Amniotic stem cell (primary cell): ENCODE results near the gene SERPINB1.
"Not testable (repeated sequence)": the region's sequence is repeated elsewhere in the genome, so short reads cannot be mapped to it uniquely, and the experiment has no call there.

Experiments used
- DNase-seq: peaks from one replicate; lab custom pipeline; 2025; lab: John Stamatoyannopoulos, UW

The SERPINB1 gene

DNA sequence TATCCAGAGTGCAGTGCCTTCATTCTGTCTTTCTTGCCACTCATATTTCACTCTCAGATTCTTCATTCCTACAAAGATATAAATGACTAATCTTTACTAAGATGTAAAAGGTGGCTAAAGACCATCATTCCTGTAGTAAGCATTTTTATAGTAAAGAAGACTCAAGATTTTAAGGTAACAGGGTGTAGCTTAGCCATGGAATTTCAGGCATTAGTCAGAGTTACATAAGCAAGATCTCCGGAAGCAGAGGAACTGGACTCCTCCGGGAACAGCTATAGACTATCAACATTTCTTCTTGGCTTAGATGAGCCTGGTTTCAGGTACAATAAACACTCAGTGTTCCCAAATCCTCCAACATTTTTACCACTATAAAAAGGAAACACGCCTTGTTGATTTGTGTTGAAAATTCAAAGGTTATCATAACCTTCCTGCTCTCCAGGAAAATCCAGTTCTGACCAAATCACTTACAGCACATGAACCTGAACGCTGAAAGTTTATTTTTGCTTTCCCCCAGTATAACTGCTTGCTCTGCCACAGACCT lies 23.7 kb downstream of the SERPINB1 start:
- DNase-seq, result no peak

DNA sequence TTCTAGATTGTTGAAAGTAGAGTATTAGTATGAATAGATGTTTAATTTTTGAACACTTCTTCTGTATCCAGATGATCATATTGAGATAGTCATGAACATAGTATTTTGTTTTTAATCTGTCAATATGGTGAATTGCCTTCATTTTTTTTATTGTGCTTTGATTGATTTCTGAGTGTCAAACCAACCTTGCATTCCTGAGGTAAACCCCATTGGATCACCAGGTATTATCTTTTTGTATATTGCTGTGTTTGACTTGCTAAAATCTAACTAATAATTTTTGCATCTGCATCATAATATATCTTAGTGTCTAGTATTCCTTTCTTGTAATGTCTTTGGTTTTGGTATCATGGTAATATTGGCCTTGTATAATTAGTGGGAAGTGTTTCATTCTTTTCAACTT lies 25.5 kb downstream of the SERPINB1 start:
- no peak for DNase-seq

GRCh38 chr6:2812695-2813094 lies 29.0 kb downstream of the SERPINB1 start:
- DNase-seq, result no peak

DNA sequence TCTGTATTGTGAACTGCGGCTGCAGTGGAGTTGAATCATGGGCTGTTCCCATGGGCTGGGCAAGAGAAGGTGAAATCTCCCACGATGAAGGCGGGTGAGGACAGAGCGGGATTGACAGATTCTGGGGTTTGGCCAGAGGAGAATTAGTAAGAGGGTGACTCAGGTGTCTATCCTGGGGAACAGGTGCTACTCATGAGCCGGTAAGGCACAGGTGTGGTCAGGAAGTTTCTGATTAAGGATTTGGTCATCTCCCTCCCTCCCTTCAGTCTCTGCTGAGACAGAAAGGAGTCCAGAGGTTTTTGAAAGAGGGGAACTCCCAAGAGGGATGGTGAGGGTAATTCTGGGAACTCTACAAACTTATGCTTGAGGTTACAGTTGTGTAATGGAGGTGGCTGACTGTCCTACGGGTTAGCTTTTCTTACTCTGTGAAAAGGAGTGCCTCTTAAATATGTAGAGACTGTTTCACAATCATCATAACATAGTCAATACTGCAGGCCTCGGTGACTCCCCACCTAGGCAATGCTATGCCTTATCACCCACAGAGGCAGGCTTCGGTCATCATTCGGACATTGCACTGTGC lies 31.5 kb downstream of the SERPINB1 start:
- DNase-seq, result no peak

- no peak for DNase-seq
Measured at GRCh38 chr6:2809015-2809414, 32.6 kb downstream of the SERPINB1 start.

DNA sequence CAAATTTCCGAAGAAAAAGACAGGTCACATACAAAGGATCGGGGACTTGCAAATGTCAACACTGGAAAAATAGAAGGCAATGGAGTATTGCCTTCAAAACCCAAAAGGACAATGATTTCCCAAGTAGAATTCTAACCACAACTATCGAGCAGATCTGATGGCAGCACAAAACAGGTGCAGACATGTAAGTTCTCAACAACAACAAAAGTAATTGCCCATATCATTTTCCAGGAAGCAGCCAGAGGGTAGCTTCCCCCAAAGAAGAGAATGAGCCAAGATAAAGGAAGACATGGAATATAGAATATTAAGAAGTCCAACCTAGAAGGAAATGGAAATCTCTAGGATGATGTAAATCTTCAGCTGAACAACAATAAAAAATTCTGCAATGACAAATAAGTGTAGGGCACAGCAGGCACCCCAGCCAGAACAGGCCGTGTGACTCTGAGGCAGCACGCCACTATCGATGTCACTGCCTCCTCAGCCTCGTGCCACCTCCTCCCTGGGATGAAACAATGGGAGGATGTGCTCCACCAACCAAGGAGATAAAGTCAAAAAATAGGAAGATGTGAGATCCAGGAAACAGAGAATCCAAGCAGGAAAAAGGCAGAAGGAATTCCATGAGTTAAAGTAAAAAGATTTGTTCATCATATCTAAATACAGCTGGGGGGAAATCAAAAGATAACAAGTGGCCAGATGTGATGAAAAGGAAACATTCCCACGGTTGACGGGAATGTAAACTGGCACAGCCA lies 34.1 kb downstream of the SERPINB1 start:
- DNase-seq, result no peak

DNA sequence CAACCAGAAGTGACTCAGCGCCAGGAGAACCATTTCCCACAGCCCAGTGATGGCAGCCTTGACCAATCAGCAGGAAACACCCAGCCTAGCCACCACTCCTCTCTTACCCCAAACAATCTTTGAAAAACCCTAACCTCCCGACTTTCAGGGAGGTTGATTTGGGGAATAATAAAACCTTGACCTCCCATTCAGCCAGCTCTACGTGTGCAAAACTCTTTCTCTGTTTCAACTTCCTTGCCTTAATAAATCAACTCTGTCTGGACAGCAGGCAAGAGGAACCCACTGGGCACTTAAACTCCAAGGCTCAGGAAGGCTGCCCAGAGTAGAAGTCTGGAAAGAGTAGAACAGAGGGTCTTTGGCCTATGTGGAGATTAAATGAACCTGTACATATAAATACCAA lies 35.0 kb downstream of the SERPINB1 start:
- DNase-seq, result no peak

DNA sequence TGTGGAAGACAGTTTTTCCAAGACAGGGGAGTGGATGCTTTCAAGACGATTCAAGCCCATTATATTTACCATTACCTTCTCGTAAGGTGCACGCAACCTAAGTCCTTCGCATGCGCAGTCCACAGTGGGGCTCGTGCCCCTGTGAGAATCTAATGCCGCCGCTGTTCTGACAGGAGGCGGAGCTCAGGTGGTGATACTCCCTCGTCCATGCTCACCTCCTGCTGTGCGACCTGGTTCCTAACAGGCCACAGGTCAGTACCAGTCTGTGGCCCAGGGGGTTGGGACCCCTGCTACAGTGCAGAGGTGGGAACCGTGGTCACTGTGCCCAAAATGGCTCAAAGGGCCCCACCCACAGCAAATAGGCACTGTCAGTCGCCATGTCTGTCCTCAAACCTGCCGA lies 36.6 kb downstream of the SERPINB1 start:
- DNase-seq, result no peak

GRCh38 chr6:2804516-2804915 lies 37.1 kb downstream of the SERPINB1 start:
- DNase-seq, result no peak

GRCh38 chr6:2803731-2804429 lies 37.8 kb downstream of the SERPINB1 start:
- DNase-seq, result no peak

GRCh38 chr6:2802521-2803060 lies 39.1 kb downstream of the SERPINB1 start:
- DNase-seq, result no peak

- DNase-seq, result not testable (repeated sequence)
Measured at GRCh38 chr6:2801687-2802086, 40.0 kb downstream of the SERPINB1 start.

- DNase-seq, result no peak
Measured at GRCh38 chr6:2800552-2801316, 40.9 kb downstream of the SERPINB1 start.

GRCh38 chr6:2799936-2800527 lies 41.6 kb downstream of the SERPINB1 start:
- DNase-seq, result no peak

DNA sequence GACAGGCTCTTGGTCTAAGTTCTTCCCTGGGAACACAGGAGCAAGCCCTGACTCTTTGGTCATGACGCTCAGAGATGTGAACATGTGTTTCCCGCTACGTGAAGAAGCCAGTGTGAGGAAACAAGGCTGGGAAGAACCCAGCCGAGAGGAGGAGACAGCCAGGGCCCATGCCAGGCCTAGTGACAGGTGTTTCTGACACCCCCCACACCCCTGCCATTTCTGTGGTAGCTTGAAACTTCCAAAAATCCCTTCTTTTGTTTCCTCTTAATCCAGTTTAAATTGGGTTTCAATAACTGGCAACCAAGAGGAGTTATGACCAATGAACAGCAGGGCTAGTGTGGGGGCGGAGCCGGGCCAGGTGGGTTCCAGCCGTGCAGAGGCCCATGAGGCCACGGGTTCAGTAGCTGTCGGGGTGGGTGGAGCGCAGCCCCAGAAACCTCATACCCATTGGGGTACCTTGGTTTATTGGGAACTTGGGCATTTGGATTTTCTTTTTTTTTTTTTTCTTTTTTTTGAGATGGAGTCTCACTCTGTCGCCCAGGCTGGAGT lies 43.0 kb downstream of the SERPINB1 start:
- no peak for DNase-seq

- no peak for DNase-seq
Measured at GRCh38 chr6:2797564-2798031, 44.1 kb downstream of the SERPINB1 start.

- no peak for DNase-seq
Measured at GRCh38 chr6:2796861-2797260, 44.8 kb downstream of the SERPINB1 start.

DNA sequence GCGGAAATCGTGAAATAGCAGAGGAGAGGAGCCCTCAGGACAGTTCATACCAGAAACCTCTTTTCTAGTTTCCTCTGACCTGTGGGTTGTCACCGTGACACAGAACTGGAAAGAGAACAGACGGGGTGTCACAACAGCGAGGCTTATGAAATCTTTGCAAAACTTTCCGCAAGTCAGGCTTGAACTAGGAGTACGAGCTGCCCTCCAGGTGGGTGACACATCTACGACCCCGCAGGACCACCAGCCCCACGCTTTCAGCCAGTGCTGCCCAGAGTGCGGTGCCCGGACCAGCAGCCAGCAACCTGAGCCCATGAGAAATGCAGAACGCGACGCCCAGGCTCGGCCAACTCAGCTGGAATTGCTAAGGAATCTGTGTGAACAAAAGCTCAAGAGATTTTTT lies 45.7 kb downstream of the SERPINB1 start:
- DNase-seq, result no peak

DNA sequence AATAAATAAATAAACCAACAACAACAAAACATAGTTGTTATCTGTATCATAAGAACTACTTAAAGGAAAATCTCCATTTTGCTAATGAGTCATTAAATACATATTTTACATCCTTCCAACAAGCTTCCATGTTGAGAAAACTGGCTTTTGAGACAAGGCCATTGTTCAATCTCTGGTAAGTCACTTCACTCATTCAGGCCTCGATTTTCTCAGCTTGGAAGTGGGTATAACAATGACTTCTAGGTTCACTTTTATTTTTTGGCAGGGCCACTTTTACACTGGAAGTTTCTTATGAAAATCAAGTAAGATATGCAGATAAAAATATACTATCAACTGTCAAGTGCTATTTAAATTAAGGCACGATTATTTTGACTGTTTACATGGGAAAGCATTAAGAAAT lies 46.5 kb downstream of the SERPINB1 start:
- DNase-seq, result no peak

DNA sequence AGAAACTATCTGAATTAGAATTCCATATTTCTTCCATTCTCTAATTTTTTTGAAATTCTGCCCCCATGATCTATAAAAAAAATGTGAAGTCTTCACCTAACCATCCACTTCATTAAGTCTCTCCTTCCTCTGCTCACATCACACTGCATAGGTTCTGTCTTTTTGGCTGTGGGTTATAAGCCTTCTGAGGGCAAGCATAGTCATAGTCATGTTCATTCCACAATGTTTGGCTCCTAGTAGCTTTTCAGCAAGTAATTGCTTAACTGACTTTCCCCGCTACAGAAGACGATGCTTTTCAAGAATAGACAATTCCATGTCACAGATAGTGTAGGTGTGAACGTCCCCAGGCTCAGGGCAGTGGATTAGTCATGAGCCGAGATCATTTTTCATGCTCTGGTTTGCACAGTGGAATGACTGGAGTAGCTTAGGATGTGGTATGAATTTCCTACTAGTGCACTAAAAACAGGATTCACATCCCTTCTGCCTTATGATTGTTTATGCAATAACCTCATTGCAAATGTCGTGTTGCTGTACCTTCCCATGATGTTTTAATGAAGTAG lies 47.4 kb downstream of the SERPINB1 start:
- DNase-seq, result no peak
